SKM-1 (cell line): Measurements from ENCODE around the gene KIAA1217.

ENCODE experiments used
- DNase-seq: peaks from one replicate; lab custom pipeline; 2025; ENCODE audit not compliant: unreplicated experiment; lab: John Stamatoyannopoulos, UW

The KIAA1217 gene

DNA sequence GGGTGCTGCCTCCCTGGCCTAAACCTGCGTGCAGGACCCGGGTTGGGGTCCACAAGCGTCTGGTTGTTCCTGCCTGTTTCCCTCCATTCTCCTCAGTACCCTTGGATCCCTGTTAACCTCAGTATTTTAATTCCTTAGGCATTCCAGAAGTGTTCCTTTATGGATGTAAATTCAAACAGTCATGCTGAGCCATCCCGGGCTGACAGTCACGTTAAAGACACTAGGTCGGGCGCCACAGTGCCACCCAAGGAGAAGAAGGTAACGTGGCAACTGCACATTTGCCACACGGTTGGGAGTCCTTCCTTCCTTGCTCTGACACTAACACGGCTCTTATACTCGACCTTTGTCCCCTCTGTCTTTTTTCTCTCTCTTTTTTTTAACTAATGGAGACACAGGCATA is 327.7 kb downstream of the KIAA1217 start:
- no peak for DNase-seq

- no peak for DNase-seq
These were observed 332.4 kb downstream of the KIAA1217 start for GRCh38 chr10:24541239-24541753.

DNA sequence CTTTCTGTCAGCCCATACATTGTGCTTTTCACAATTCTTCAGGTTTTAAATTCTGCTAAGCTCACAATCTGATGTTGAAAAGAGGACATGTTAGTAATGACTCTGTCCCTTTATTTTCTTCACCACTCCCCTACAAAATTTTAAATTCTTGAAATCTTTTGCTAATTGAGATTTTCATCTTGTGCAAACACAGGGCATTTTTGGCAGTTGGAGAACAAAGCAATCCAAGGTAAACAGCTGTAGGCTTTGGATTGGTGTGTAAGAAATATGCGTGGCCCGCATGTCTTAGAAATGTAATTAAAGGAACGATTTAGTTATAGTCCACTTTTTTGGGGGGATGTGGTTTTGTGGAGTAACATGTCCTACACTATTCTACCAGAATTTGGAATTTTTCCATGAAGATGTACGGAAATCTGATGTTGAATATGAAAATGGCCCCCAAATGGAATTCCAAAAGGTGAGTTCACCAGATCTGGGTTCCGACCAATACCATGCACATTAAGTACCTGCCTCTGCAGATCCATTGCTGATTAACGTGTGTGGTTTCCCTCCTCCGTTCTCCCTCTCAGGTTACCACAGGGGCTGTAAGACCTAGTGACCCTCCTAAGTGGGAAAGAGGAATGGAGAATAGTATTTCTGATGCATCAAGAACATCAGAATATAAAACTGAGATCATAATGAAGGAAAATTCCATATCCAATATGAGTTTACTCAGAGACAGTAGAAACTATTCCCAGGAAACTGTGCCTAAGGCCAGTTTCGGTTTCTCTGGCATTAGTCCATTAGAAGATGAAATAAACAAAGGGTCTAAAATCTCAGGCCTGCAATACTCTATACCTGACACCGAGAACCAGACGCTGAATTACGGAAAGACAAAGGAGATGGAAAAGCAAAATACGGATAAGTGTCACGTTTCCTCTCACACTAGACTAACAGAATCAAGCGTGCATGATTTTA is 333.7 kb downstream of the KIAA1217 start:
- no peak for DNase-seq

DNA sequence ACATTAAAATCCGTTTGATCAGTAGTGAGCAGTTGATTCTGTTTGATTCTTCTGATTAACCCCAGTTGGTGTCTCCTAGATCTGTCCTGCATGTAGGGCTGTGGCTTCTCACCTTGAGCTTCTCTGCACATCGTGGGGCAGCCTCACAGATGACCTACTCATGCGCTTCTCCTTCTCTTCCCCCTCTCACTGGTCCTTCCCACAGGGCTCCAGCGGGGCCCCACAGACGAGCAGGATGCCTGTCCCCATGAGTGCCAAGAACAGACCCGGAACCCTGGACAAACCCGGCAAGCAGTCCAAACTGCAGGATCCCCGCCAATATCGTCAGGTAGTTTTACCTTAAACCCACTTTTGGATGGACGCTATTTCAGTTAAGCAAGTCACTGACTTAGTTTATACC is 335.8 kb downstream of the KIAA1217 start:
- no peak for DNase-seq

DNA sequence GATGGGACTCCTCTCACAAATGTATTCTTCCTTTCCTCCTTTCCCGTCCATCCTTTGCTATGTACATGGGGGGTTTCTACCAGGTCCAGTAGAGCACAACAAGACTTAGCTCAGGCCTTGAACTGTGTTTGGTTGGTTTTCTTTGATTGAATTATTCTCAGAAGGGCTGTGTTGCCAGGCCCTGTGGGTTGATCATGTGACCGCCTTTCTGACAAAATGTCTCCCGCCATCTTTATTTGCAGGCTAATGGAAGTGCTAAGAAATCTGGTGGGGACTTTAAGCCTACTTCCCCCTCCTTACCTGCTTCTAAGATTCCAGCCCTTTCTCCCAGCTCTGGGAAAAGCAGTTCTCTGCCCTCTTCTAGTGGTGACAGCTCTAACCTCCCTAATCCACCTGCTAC is 336.6 kb downstream of the KIAA1217 start:
- DNase-seq = no peak

GRCh38 chr10:24550680-24551079 is 341.7 kb downstream of the KIAA1217 start:
- no peak for DNase-seq

- DNase-seq = no peak
These were observed 342.2 kb downstream of the KIAA1217 start for GRCh38 chr10:24551161-24551560.

GRCh38 chr10:24552346-24553016 is 343.5 kb downstream of the KIAA1217 start:
- DNase-seq = no peak

DNA sequence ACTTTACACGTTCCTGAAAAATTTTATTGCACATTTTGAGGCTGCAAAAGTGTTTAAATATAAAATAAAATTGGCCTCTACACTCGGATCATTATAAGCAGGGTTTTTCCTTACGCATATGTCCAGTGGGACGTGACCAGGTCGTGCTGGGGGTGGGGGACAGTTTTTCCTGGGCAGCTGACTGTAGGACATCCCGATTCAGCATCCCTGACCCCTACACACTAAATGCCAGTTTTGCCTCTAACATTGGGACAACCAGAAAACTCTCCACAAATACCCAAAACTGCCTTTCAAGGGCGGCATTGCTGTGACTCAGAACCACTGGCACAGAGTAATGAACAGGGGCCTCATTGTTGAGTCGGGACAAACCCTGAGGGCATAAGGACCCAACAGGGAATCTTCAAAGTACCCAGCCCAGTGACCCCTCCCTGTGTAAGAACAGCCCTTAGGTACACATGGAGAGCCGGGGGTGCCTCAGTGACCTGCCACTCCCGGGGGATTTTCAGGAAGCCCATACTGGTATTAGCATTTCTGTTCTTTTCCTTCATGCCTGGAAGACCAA is 344.2 kb downstream of the KIAA1217 start:
- DNase-seq = no peak

- no peak for DNase-seq
These were observed 345.1 kb downstream of the KIAA1217 start for GRCh38 chr10:24554036-24554435.

DNA sequence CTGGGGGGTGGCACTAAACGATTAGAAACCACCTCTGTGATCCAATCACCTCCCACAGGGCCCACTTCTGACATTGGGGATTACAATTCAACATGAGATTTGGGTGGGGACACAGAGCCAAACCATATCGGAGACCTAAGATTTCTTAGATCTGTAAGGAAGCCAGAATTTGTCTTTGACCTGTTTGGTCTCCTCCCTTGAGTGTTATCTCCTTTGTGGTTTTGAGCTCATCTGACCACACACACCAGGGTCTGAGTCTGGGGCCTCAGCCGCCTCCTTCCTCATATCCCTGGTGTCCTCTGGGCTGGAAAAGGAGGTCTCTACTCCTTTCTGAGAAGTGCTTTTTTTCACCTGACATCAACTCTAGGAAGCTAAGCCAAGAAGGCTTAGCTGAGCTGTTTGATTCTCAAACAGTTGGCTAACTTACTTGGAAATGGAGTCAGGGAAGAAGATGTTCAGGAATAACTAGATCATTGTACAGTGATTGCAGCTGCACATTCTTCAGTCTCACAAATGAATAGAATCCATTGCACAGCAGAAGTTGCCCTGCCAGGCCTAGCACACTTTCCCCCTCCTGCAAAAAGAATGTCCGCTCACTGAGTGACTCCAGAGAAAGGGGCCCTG is 347.3 kb downstream of the KIAA1217 start:
- no peak for DNase-seq

GRCh38 chr10:24556750-24557742 is 348.1 kb downstream of the KIAA1217 start:
- DNase-seq = peak; percentile 16

DNA sequence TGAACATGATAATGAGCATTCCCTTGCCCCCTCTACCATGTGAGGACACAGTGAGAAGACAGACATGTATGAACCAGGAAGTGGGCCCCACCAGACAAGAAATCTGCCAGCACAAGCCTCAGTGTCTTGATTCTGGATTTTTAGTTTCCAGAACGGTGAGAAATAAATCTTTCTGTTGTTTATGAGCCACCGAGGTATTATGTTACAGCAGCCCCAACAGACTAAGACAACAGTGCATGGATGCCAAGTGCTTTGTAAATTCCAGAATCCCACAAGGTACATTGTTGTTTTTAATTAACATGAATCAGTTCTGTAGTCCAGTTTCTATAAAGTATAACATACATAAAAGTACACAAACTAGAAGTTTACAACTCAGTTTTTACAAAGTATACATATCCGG is 352.5 kb downstream of the KIAA1217 start:
- DNase-seq = no peak

DNA sequence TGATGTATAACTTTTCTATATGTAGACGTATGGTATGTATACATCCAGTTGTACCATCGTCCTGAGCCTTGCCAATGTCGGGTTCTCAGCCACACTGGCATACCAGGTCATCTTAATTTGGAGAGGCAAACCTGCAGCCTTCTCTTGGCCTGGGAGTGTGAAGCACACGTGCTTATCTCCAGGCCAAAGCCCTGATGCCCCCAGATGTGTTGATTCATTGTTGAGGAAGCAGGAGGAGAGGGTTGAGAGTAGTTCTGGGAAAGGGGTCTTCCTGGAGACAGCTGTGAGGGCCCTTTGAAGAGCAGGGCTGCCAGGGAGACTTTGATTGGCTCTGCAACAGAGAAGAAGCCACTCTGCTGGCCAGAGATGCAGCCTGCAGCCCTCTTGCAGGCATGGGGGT is 359.1 kb downstream of the KIAA1217 start:
- DNase-seq = no peak

DNA sequence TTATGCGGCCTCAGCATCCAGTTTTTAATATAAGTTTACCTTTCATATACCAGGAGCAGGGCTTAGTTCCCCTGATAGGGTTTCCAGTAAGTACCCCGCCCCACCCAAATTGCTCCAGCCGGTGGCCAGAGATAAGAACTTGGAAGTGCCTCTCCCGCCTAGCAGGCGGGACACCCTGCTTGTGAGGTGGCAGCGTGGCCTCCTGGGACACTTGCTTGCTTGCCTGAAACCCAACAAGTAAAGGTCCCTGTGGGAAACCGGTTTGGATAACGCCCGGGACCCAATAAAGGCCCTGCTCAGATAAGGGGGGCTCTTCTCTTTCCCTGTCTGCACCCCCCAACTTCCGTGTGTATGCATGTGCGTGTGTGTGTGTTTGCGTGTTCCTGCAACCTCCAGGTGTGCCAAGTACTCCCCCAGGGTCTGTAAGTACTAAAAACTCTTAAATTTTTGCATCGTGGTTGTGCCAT is 360.4 kb downstream of the KIAA1217 start:
- no peak for DNase-seq

GRCh38 chr10:24569828-24570657 is 361.1 kb downstream of the KIAA1217 start:
- no peak for DNase-seq

DNA sequence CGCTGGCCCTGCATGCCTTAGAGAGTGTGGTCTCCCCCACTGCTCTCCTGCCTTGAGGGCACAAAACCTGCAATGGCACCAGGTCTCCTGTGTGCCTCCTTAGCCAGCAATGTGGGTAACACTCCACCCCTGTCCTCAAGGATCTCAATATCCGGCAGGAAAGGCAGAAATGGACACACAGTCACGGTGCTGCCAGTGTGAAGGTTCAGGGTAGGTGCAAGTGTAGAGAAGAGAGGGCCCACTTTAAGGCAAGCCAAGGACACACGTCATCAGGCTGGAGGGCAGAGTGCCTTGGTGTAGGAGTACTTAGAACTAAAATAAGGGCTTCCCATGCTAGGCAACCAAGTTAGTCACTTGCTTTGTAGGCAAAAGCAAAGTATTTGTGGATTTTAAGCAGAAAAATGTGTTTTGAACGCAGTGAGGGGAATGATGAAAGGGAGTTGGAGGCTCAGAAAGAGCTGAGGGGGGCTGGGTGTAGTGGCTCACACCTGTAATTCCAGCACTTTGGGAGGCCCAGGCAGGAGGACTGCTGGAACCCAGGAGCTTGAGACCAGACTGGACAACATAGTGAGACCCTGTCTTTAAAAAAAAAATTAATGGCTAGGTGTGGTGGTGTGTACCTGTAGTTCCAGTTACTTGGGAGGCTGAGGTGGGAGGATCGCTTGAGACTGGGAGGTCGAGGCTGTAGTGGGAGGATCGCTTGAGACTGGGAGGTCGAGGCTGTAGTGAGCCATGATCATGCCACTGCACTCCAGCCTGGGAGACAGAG is 361.9 kb downstream of the KIAA1217 start:
- DNase-seq = no peak

GRCh38 chr10:24571870-24572450 is 363.0 kb downstream of the KIAA1217 start:
- DNase-seq = no peak
